Islet precursor cell (in vitro differentiated cells): Measurements from ENCODE around the gene ZNF524.
A peak's percentile ranks its signal among the peaks of the same experiment; 100 is the strongest.

Experiments used
- DNase-seq: peaks from one replicate; pipeline ENCODE4 v3.0.0-alpha.2; 2018

Gene ZNF524

DNA sequence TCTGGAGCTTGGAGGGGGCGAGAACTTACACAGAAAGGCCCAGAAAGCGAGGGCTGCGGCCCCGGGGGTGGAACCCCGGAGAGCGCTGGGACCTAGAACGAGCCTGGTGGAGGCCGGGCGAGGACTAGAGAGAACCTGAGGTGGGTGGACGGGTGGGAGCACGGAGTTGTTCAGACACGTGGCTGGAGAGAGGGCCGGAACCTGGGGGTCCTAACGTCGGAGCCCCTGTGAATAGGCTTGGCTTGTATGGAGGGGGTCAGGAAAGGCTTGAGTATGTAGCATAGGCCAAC lies 43.7 kb downstream of the ZNF524 start:
- DNase-seq, result no peak

DNA sequence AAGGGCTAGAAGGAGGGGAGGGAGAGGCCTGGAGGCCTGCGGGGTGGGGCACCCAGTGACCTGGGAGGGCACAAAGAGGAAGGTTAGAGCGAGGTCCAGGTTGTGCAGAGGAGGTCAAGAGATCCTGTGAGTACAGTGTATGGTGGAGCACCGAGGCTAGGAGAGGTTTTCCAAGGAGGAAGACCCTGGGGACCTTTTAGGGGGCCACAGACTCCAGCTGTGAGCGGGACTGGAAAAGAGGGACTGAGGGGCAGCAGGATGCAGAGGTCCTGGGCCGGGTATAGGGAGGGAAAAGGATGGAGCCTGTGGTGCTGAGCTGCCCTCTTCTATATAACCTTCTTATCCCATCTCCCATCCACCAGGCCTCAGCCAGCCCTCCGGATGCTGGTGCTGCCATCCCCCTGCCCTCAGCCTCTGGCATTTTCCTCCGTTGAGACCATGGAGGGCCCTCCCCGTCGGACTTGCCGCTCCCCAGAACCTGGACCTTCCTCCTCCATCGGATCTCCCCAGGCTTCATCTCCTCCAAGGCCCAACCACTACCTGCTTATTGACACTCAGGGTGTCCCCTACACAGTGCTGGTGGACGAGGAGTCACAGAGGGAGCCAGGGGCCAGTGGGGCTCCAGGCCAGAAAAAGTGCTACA lies 44.2 kb downstream of the ZNF524 start:
- no peak for DNase-seq

DNA sequence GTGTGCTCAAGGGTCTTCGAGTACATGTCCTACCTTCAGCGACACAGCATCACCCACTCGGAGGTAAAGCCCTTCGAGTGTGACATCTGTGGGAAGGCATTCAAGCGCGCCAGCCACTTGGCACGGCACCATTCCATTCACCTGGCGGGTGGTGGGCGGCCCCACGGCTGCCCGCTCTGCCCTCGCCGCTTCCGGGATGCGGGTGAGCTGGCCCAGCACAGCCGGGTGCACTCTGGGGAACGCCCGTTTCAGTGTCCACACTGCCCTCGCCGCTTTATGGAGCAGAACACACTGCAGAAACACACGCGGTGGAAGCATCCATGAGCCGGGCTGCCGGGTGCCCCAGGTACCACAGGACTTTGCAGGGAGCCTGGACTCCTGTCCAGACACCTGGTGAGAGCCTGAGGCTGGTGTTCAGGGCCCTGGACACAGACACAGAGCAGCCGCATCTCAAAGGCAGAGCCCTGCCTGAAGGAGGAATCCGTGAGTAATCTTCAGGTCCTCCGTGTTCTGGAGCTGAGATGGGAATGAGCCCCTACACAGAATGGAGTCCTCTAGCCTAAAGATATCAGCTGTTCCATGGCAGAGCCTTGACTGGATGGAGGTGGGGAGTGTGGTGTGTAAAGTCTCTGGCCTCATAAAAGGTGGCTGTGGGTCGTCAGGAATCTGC lies 44.9 kb downstream of the ZNF524 start:
- no peak for DNase-seq

DNA sequence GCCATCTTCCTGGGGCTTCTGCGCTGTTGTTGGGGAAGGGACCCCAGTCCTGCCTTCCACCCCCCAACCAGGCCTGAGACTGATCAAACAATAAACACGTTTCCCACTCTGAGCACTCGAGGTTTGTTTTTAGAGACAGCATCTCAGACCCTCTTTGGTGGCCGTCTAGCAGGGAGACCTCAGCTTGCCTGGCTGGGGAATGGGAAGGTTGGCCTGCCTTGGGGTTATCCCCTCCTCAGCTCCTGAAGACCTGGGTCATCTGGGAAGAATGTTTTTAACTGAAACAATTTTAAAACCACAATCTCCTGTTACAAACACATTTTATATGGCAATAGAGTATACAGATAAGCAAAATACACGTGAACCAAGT lies 45.4 kb downstream of the ZNF524 start:
- no peak for DNase-seq

DNA sequence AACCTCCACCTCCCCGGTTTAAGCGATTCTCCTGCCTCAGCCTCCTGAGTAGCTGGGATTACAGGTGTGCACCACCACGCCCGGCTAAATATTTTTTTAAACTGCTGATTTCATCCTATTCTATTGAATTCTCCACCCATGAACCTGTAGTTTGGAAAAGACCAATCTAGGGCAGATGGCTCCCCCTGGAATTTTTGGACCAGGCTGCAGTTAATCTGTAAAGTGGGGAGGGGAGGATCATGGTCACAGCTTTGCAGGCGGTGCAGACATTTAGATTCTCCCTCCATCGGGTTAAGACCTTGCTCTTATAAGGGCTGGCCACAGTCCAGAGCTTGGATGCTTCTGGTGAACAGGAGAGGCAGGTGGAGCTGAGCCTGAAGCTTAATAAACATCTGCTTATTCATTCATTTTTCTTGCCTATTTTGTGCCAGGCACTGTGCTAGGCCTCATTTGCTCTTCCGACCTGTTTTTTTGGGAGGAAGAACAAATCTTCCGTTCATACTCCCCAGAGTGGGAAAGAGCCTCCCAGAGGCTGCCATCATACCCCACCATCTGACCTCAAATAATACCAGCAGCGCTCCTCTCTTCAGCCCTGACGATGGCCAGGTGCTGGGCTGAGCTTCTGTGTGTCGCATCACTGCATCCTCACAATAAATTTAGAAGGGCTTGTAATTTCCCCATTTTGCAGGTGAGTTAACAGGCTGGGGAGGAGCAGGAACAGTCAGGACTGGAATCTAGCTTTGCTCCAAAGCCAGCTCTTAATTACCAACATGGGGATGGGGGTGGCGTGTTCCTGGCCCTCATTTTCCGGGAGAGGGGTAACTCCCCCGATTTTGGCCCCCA lies 47.0 kb downstream of the ZNF524 start:
- DNase-seq, result no peak

DNA sequence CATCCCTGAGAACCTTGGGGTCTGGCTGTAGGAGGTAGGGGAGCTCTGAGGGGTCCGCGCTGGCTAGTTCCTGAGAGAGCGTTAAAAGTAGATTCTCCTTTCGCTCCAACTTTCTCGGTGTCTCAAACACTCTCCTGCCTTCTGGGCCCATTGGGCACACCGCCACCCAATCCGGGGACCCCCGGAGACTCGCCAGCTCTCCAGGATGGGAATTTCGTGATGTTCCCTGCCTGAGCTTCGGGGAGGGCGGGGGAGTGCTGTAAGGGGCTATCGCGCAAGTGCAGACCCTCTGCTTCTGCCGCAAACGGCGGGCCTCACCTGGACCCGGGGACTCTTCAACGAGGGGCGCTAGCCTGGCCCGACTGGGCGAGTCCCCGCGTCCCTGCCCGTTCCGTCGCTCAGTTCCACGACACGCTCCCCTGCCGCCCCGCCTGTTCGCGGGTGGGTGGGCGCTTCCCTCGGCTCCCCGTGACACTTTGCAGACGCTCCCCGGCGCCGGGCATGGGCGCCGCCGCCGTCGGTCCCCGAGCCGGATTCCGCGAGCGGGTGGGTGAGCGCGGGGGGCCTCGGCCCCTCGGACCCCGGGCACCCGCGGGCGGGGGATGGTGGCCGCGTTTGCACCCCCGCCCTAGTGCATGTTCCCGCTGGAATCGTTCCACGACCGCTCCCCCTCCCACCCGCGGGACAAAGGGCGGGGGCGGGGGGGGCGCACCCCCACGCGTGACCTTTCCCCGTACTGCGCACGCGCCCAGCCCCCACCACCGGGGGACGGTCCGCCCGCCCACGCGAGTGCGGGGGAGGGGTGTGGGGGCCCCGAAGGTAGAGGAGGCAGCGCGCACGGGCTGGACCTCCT lies 47.9 kb downstream of the ZNF524 start, which contains the start of gene CCDC106:
CCDC106 (plus strand) TSS at position 481 of the 853 bp plus-strand sequence. CDS start 835 bp downstream, outside the sequence.
- peak; percentile 76 for DNase-seq

DNA sequence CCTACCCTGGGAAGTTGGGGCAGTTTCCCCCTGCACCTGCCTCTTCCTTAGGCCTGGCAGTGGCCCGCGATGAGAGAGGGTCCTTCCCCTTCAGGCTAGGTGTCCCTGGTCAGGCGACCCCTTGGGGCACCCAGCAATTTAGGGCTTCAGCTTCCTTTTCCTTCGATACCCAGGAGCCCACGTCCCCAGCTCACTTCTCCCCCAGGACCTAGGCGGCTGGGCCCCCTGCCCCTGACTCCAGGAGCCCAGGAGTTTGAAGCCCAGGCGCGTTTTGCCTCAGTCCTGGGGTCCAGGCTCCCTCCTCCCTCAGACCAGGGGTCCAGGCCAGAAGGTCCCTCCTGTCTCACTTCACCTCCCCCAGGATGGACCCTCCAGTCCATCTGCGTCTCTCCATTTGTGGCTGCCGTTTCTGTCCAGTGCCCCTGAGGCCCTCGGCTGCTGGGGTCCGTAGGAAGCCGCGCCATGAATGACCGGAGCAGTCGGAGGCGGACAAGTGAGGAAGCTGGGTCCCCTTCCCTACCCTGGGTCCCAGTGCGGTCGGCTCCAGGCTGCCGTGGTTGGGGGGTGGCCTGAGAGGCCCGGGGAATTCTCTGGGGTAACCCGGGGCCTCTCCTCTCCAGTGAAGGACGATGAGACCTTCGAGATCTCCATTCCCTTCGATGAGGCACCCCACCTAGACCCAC lies 48.6 kb downstream of the ZNF524 start:
- no peak for DNase-seq

DNA sequence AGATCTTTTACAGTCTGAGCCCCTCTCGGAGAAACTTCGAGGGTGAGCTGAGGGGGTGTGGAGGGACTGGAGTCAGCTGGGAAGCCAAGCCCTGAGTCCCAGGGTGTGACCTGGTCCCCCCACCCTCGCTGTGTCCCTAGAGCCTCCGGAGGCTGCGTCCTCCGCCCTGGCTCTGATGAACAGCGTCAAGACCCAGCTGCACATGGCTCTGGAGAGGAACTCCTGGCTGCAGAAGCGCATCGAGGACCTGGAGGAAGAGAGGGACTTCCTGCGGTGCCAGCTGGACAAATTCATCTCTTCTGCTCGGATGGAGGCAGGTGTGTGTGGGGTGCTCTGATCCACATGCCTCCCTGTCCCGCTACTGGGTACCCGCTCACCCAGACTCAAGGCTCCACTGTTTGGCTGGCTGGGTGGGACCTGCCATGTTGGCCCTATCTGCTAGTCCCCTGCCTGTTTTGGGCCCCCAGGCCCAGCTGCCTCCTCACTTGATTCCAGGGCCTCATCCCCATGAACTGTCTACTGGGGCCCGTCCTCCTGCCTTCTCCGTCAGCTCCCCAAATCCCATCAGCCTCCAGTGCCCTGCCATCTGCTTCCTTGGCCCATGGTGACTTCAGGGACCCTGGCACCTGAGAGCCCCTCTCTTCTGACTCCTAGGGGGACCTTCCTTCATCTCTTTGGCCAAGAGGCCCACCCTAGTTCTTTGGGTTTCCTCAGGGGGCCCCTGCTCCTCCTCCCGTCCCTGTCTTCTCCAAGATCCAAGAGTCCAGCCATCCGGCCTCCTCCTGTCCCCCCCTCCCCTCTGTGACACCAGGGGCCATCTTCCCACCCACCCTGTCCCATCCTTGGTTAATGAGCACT lies 49.4 kb downstream of the ZNF524 start:
- DNase-seq, result no peak

DNA sequence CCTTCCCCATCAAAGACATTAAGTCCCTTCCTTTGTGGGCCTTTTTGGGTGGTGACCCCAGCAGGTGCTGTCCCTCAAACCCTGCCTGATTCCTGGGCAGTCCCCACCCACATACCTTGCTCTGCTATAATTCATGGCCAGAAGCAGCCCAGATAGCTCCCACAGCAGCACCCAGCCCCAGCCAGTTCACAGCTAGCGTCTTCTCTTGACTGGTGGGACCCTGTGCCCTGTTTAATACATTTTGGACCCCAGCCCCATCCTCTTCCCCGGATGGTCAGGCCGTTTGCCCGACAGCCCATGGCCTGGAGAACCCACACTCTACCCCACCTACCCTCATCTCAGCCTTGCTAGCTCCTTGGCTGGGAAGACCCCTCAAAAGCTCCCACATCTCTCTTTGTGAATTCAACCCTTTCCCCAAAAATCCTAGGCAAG lies 50.1 kb downstream of the ZNF524 start:
- DNase-seq, result no peak

DNA sequence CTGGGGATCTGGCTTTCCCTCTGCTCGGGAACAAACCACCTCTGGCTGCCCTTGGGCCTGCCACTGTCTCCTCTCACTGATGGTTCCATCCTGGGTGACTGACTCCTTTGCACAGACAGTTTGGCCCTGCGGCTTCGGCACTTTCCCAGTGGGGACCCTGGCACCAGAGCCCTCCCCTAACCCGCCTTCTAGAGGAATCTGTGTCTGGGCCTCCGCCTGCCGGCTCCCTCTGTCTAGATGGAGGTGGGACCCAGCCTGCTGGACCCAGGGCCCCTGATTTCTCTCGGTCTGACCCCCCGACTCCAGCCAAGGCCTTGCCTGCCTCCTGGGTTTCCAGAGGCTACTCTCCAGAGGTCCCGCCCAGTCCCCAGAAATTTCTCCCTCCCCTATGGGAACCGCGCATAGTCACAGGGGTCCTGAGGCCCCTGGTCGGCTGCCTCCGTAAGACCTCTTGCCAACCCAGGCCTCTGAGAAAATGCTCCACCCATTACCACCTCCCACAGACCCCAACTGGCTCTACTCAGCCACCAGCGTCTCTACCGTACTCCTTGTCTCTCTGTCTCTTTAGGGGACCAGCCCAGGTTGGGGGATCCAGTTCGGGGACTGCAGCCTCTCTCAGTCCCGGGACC lies 50.6 kb downstream of the ZNF524 start:
- no peak for DNase-seq

DNA sequence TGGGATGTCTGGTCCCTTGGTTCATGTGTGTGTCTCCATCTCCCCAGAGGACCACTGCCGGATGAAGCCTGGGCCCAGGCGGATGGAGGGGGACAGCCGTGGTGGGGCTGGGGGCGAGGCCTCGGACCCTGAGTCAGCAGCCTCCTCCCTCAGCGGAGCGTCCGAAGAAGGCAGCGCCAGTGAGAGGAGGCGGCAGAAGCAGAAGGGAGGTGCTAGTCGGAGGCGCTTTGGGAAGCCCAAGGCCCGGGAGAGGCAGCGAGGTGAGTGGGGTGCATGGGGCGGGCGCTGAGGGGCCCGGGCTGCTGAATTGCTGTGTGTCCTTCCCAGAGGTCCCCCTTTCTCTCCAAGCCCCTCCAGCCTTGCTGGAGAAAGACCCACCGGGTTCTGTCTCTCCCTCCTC lies 51.1 kb downstream of the ZNF524 start:
- no peak for DNase-seq

DNA sequence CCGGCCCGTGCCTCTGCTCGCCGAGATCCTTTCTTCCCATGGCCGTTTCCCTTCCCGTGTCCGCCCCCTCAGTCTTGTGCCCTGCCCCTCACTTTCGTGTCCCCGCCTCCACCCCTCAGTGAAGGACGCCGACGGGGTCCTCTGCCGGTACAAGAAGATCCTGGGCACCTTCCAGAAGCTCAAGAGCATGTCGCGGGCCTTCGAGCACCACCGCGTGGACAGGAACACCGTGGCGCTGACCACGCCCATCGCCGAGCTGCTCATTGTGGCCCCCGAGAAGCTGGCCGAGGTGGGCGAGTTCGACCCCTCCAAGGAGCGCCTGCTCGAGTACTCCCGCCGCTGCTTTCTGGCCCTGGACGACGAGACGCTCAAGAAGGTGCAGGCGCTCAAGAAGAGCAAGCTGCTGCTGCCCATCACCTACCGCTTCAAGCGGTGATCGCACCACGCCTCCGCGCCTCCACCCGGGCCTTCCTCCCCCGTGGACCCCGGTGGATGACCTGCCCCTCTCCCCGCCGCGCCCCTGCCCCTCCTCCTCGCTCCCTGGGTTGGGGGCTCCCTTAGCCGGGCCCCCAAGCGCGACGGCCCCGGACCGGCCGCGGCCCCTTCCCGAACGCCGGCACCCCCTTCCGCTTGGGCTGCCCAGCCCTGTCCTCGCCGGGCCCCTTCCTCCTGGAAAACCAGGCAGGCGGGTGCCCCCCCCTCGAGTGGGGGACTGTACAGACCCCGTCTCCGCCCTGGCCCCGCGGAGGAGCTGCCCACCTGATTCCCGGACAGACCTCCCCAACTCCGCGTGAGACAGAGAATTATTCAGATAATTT lies 52.4 kb downstream of the ZNF524 start:
- DNase-seq, result peak; percentile 75
